ENCODE data around the gene HECTD4. TPM values are rescaled to one million over a fixed set of nuclear protein-coding genes. Genes with fewer than 3 reads are reported as not detected.

Gene HECTD4
- total RNA-seq, 1 donor from 2014 or later, result 45.9 TPM

DNA sequence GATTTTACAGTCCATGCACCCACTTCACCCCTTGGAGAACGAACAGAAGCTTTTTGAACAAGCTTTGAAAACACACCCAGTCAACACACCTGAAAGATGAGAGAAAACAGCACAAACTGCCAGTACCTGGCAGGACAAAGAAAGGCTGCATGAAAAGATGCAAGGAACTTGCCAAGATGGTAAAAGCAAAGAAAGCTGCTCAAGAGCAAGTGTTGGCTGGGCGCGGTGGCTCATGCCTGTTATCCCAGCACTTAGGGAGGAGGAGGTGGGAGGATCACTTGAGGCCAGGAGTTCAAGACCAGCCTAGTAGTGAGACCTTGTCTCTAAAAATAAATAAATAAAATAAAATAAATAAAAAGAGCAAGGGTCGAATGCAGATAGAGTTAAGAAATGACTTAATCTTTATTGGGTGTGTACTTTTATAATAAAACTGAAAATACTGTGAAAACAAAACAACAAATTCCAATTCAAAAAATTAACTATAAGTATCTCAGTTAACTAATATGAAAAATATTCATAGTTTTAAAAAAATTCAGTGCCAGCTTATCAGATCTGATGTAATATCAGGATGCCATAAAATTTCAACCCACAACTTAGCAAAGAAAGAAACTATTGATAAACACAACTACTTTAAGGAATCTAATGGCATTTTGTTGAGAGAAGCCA is 59.2 kb downstream of the HECTD4 start:
- intact Hi-C loops (cut with micrococcal nuclease), result no loop called here

DNA sequence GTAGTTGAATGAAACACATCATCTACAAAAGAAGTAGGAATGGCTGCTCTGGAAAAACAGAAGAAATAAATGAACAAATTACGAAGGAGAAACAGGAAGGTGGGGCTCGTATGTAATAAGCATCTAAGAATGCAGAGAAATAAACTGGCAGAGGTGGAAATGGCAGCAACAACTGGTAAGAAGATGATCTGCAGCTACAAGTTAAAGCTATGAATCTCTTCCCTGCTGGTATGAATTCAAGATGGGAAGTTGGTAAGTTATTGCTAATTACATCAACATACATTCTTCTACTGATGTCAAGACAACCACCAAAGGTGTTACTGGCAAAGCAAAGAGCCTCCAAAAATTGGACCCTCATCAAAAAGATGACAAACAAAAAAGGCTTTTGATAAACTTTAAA is 59.8 kb downstream of the HECTD4 start:
- intact Hi-C loops (cut with micrococcal nuclease), result no loop called here

DNA sequence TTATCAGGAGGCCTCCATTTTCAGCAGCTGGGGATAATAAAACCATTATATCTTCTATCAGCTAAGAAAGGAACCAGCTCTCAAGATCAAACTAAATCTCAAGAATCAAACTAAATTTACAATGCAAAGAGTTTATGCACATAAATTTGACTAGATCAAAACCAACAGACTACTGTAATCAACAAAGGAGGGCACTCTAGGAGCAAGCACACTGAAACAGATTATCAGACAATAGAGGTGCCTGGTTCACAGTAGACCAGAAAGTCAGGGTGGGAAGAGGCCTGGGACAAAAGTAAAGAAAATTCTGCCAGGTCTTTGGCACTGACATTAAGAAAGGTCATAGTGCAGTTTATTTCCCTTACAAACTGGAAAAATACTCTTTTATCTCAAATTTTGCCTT is 61.0 kb downstream of the HECTD4 start:
- intact Hi-C loops (cut with micrococcal nuclease), result no loop called here

DNA sequence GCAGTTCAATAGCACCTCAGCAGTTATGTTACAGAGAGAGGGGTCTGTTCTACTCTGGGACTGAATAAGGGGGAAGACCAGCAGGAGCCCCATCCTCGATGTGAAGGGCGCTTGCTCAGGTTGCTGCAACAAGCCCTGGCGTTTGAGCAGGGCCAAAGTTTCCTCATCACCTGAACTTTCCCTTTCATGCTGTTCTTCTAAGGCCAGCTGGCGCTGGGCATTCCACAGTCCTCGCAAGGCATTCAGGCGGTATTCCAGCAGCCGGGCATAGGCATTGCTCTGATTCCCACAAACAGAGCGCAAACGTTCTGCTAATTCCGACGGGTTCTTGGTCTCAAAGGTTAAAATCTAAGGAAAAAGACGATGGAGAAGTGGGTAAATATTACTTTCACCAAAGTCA is 62.8 kb downstream of the HECTD4 start:
- intact Hi-C loops (cut with micrococcal nuclease), result no loop called here

DNA sequence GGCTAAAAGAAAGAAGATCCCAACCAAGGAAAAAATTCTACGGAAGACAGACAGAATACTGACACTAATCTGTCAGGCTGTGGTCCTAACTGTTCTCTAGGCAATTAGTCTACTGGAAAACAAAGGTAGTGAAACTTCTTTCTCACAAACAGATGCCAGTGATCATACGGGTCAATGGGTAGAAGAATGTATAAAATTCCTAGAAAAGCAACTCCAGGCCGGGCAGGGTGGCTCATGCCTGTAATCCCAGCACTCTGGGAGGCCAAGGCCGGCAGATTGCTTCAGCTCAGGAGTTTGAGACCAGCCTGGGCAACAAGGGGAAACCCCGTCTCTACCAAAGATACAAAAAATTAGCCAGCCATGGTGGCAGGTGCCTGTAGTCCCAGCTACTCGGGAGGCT is 64.8 kb downstream of the HECTD4 start:
- intact Hi-C loops (cut with micrococcal nuclease), result no loop called here

DNA sequence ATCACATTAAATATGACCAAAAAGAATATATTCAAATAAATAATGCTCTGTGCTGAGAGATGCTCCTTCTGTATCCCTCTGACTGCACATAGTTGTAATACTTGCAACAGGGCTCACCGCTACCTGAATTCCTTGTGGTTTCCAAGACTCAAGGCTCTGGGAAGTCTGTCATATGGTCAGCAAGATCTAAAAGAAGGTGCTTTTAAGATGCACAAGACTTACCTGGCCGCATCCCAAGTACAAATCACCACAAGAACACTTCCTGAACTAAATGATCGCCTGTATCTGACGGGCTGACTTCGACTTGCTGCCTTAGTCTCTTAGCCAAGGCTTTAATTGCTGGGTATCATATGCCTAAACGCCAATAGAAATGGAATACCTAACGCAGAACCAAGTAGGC is 67.2 kb downstream of the HECTD4 start:
- intact Hi-C loops (cut with micrococcal nuclease), result no loop called here

DNA sequence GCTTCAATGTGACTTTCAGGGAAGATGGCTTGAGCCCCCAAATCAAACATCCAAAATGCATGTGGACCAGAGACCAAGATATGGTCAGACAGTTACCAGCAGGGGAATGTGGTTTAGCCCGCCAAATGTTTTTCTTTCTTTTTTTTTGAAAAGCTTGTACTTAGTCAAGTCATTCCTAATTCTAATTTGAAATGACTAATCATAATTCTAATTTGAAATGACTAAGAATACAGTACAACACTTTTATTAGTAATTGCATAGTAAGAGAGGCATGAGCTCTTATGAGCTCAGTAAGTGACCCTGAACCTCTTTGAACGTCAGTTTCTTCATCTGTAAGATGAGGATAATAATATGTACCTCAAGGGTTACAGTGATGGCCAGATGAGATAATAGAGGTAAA is 72.4 kb downstream of the HECTD4 start:
- intact Hi-C loops (cut with micrococcal nuclease), result no loop called here

DNA sequence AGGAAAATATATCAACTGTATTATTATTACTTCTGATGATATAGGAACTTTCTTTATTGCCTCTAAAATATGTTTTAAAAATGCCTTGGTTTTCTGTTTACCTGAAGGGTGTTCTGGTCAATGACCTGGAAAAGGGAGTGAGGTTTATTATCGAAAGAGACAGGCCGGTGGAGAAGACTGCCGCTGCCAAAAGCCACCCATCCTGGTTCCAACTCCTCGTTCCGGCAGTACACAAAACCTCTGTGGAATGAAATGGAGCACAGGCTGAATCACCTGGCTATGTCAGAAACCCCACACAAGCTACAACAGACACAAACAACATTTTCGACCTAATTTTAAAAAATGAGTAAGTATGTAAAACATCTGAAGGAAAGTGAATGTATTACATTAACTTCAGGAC is 73.6 kb downstream of the HECTD4 start:
- intact Hi-C loops (cut with micrococcal nuclease), result no loop called here

DNA sequence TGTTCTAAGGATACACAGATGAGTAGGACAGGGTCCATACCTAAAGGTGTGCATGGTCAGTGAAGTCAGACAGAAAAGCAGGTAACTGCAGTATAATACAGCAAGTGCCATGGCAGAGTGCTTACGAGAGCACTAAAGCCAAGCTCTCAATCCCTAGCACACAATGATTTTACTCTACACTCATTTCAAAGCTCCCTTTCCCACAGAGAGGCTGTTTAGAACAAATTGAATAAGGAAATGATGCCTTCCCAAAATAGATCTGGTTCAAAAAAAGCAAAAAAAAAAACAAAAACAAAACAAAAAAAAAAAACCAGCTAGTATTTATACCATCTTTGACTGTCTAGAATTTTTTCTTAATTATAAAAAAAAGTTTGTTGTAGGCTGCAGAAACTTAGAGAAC is 74.1 kb downstream of the HECTD4 start:
- intact Hi-C loops (cut with micrococcal nuclease), result no loop called here

DNA sequence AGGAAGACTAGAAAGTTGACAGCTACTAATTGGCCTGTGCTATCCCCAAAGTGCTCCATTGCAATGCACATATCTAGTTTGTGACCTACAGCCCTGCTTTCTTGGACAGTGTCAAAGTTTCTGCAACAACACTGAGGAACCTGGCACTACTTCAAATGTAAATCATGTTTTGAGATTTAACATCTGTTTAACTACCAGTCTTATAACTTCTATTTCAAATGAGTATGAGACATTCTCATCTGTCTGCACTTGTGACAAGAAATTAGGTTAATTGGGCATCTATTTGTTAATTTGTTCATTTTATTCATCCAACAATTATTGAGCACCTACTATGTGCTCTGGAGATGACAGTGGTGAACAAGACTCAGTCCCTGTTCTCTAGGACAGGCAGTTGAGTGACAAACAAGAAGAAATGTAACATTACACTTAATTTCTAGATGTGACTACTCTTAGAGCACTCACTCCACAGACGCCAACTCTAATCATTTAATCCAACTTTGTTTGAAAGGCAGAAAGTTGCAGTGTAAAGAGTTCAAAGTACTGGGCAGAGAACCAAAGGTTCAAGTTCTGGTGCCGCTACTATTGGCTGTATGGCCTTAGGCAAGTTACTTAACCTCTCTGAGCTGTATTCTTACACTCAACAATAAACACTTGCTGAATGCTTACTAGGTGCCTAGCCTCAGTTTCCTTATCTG is 74.8 kb downstream of the HECTD4 start:
- intact Hi-C loops (cut with micrococcal nuclease), result no loop called here

DNA sequence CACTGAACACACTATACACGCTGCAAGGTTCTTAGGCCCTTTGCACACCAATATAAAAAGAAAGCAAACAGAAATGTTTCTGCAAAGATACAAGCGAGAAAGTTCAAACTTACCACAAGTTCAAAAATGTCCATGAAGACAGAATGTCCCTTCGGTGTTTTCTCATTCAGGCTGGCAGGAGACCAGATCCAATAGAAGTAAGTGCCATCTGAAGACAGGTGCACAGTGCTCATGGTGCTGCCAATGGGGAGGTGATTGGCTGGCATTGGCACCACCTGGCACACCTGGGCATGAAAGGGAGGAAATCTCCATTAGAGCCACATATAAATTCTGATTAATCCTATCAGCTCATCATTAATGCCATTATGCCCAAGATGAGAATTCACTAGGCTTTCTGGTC is 76.3 kb downstream of the HECTD4 start:
- intact Hi-C loops (cut with micrococcal nuclease), result no loop called here

DNA sequence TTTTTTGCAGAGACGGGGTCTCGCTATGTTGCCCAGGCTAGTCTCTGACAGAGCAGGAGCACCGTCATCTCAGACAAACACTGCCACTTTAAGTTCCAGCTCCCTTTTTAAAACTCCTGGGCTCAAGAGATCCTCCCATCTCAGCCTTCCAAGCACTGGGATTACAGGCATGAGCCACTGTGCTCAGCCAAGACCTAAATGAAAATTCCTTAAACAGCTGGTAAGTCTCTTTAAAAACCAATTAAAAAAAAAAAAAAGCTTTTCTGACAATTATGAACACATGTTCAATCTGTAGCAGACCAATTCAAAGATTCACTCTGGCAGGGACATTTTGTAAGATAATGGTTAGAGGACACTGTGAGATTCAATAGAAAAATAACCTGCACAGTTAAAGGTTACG is 77.8 kb downstream of the HECTD4 start:
- intact Hi-C loops (cut with micrococcal nuclease), result no loop called here

DNA sequence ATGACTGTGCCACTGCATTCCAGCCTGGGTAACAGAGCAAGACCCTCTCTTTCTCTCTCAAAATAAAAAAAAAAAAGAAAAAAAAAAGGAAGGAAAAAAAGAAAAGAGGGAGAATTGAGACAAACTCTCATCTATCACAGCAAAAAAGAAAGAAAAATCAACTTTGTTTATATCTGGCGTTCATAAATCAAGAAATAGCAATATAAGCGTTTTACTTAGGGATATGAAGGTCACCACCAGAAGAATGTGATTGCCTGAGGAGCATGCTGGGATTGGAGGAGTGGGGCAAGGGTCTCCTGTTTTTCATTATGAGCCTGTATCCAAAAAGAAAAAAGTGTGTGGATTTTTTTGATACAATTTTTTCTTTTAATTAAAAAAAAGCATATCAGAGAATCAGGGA is 78.4 kb downstream of the HECTD4 start:
- intact Hi-C loops (cut with micrococcal nuclease), result no loop called here

DNA sequence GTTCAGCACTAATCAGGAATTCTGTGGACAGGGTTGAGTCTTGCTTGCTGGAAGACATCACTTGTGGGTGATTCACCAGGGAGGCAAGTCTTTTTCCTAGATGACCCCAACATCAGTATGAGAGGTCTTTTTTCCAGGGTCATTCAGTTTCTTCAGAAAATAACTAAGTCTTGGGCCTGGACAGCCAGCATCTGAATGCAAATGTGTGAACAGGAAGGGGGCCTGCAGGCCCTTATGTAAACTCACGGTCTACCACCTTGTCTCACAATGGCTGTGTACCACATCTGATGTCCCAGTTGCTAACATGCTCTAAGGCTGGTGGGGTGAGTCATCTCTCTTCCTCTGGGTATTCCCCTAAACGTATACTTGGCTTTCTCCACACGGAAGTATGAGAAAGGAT is 79.2 kb downstream of the HECTD4 start:
- intact Hi-C loops (cut with micrococcal nuclease), result no loop called here

DNA sequence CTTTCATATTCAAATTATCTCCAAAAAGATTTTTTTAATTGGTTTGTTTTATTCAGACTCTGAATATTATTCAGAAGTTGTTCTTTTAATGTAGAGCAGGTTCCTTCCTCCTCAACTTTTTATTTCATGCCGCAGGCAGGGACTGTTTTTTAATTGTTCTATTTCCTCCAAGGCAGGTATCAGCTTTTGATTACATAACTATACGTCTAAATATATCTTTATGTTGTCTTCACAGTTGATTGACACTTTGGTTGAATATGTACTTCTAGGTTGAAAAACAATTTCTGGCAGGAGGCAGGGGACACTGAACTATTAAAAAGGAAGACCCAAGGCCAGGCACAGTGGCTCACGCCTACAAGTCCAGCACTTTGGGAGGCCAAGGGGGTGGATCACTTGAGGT is 82.5 kb downstream of the HECTD4 start:
- intact Hi-C loops (cut with micrococcal nuclease), result no loop called here

DNA sequence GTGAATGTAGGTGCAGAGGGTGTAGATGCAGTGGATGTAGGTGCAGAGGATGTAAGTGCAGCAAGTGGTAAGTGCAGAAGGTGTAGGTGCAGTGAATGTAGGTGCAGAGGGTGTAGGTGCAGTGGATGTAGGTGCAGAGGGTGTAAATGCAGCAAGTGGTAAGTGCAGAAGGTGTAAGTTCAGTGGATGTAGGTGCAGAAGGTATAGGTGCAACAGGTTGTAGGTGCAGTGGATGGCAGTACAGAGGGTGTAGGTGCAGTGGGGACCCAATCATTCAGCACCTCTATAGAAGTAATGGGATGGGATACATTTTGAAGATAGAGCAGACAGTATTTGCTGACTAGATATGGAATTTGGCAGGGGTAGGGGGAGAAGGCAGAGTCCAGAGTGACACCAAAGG is 85.0 kb downstream of the HECTD4 start:
- intact Hi-C loops (cut with micrococcal nuclease), result no loop called here

DNA sequence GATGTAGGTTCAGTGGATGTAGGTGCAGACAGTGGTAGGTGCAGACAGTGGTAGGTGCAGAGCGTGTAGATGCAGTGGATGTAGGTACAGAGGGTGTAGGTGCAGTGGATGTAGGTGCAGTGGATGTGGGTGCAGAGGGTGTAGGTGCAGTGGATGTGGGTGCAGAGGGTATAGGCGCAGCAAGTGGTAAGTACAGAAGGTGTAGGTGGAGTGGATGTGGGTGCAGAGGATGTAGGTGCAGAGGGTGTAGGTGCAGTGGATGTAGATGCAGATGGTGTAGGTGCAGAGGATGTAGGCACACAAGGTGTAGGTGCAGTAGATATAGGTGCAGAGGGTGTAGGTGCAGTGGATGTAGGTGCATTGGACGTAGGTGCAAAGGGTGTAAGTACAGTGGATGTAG is 86.0 kb downstream of the HECTD4 start:
- intact Hi-C loops (cut with micrococcal nuclease), result no loop called here

DNA sequence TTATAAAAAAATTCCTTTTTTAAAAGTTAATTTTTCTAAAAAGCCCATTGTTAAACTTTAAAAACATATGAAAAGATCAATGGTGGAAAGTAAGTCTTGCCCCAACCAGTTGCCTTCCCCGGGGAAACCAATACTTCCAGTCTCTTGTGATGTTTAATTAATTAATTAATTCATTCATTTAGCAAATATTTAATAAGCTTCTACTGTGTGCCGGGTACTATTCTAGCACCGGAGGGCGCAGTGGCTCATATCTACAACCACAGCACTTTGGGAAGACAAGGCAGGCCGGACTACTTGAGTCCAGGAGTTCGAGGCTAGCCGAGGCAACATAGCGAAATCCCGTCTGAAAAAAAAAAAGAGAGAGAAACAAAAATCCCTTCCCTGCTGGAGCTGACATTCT is 87.4 kb downstream of the HECTD4 start:
- intact Hi-C loops (cut with micrococcal nuclease), result no loop called here

DNA sequence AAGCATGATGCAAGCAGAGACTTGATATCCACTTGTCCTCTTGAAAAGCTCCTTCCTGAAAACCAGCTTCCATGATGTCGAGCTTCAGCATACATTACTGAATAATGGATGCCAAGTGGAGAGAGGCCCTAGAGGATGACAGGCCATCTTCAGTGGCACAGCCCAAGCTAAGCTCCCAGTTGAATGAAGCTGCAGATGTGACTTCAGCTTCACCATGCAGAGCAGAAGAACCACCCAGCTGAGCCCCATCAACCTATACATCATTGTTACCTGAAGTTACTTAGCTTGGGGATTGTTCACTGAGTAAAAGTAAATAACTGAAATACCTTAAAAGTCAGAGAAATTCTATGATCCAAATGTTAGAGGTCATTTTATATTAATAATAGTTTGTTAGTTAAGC is 93.6 kb downstream of the HECTD4 start:
- intact Hi-C loops (cut with micrococcal nuclease), result no loop called here

DNA sequence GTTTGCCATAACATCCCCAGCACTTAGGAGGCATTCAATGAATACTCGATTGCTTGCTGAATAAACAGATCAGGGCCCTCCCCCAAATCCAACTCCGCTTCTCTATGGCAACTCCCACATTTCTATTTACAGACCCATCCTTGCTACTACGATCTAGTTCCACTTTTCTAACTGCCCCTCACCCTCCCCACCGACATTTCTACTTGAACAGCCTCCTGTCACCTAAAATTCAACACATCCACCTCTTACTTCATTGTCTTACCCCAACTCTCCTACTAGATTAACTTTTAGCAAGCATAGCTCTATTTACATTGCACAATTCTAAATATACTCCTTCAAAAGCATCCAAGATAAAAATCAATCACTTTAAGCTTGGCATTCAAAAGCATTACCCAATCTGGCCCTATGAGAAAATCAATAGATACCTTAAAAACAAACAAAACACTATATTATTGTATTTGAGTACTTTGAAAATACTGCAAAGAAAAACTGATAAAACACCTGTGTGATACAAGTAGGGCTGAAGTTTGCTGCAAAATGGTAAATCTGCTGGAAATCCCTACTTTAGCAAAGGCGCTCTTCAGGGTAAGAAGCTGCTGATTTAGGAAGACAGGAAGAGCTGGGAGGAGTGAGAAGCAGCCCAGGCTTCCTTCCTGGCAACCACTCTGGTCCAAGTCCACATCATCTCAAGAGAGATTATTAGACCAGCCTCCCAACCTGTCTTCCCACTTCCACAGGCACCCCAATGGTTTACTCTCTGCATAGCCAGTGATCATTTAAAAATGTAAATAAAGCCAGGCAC is 96.4 kb downstream of the HECTD4 start:
- intact Hi-C loops (cut with micrococcal nuclease), result no loop called here

DNA sequence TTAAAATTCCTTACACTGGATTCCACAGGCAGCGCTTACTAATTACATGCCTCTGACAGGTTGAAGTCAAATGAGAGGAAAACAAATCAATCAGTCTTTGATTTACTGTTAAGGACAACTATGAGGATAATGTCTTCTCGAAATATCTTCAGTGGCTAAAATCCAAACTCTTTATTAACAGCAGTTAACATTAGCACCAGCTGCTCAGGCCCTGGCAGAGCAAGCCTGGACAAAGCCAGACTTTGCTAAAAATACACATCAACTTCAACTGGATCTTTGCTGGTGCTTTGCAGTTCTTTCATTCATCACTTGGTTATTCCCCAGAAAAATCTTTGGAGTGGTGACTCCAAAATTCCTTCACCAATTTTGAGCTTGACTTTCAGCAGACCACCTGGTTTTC is 98.7 kb downstream of the HECTD4 start:
- intact Hi-C loops (cut with micrococcal nuclease), result no loop called here

DNA sequence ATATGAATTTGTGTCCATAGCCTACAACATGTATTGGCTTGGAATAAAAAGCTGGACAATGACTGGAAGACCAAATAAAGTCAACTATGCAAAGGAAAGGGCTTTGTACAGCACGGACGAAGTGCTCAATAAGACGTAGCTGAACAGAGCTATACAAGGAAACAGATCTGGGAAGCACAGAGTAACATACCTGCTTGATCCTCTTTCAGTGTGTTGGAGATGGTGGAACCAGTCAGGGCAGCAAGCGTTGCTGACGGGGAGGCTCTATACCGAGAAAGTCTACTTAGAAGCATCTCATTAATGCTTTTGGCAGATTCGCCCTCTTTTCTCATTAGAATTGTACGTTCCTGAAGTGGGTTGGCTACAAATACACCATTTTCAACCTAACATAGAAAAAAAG is 99.3 kb downstream of the HECTD4 start:
- intact Hi-C loops (cut with micrococcal nuclease), result no loop called here

DNA sequence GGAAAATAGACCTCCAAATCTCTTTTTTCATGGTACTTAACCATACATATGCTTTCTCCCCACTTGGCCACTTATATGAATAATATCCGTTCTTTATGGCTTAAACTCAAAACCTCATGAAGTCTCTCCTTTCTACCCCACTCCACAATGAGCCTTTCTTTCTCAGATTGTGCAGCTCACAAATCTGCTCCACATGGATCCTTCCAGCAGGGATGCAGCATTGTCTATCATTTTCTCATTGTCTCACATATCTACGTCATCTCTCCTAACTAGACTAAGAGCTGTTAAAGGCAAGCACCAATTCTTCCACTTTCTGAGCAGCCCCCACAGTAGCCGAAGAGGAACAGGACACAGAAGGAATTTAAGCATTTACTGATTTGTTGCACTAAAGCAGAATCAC is 106.4 kb downstream of the HECTD4 start:
- intact Hi-C loops (cut with micrococcal nuclease), result no loop called here

Data from T-helper 2 cell treated with Interferon-gamma antibody and Interleukin-4, amounts not matched to agents 100 ng/mL and 5 ng/mL, for 36 hours (primary cell).